ENCODE results near the gene ATXN1.
"Not testable (repeated sequence)": the region's sequence is repeated elsewhere in the genome, so short reads cannot be mapped to it uniquely, and the experiment has no call there.

The ATXN1 gene

GRCh38 chr6:16270178-16270794 is 491.0 kb downstream of the ATXN1 start:
- ChIA-PET CTCF (interaction anchor here (0.9 to 1.2 kb wide), 2 partner anchors 13 to 62 kb away, joined by 4 to 6 read pairs; no protein-coding TSS in a partner anchor), POLR2A (no interaction called here)
- no peak overlapping the region for H3K27ac ChIP-seq (ENCODE audit: extremely low read depth, low read depth, low read length)
- H3K4me1 ChIP-seq (ENCODE audit: control insufficient read depth, insufficient read depth, low read length): peaks cover 3% of the 10 kb centered on the region; the same call in 1 of the 2 replicates
- TF ChIP-seq ZNF26 (tag by site-specific recombination; IDR thresholded peaks at IDR 0.05) (no peak), MYNN (tag by site-specific recombination; IDR thresholded peaks at IDR 0.05; ENCODE audit: borderline replicate concordance) (no peak), BCL11B (tag by site-specific recombination; IDR thresholded peaks at IDR 0.05; ENCODE audit: low read depth) (no peak), RBAK (tag by site-specific recombination; IDR thresholded peaks at IDR 0.05) (no peak), ZNF157 (tag by site-specific recombination; IDR thresholded peaks at IDR 0.05) (no peak)
- no peak overlapping the region for H3K4me3 ChIP-seq (ENCODE audit: low read depth, low read length)
- peaks cover 0 to 8% of the 10 kb centered on the region in 2 experiments; a peak in 1 of 3 replicates for H3K36me3 ChIP-seq (ENCODE audit: control insufficient read depth in 2 of 2, insufficient read depth in 1 of 2, low read length in 2 of 2)
- H3K9me3 ChIP-seq (ENCODE audit: control insufficient read depth, insufficient read depth, low read depth, low read length): no peaks in the 10 kb centered on the region

GRCh38 chr6:16269442-16270070 is 491.7 kb downstream of the ATXN1 start:
- H3K27ac ChIP-seq (ENCODE audit: extremely low read depth, low read depth, low read length); POLR2A ChIA-PET; H3K9me3 ChIP-seq (ENCODE audit: control insufficient read depth, insufficient read depth, low read depth, low read length); H3K4me3 ChIP-seq (ENCODE audit: low read depth, low read length); H3K36me3 ChIP-seq (ENCODE audit: control insufficient read depth in 2 of 2, insufficient read depth in 1 of 2, low read length in 2 of 2); H3K4me1 ChIP-seq (ENCODE audit: control insufficient read depth, insufficient read depth, low read length): not testable (repeated sequence)
- CTCF ChIA-PET: interaction anchor here (0.6 to 1.0 kb wide), 5 partner anchors 8 to 389 kb away, joined by 3 to 5 read pairs (median 3); no protein-coding TSS in a partner anchor

- TF ChIP-seq BCL11A (tag by site-specific recombination; IDR thresholded peaks at IDR 0.05; ENCODE audit: low read depth) (no peak), ZNF16 (tag by site-specific recombination; IDR thresholded peaks at IDR 0.05; ENCODE audit: low read depth) (no peak), ZNF544 (tag by site-specific recombination; IDR thresholded peaks at IDR 0.05) (no peak), SP3 (tag by site-specific recombination; IDR thresholded peaks at IDR 0.05) (no peak), FEZF1 (tag by site-specific recombination; IDR thresholded peaks at IDR 0.05) (no peak), INSM2 (tag by site-specific recombination; IDR thresholded peaks at IDR 0.05) (no peak), ZNF423 (tag by site-specific recombination; IDR thresholded peaks at IDR 0.05) (no peak), PRDM6 (tag by site-specific recombination; IDR thresholded peaks at IDR 0.05) (no peak), ZNF785 (tag by site-specific recombination; IDR thresholded peaks at IDR 0.05) (no peak), ZNF692 (tag by site-specific recombination; IDR thresholded peaks at IDR 0.05) (no peak), ZNF23 (tag by site-specific recombination; IDR thresholded peaks at IDR 0.05; ENCODE audit: borderline replicate concordance) (no peak), SCRT1 (tag by site-specific recombination; IDR thresholded peaks at IDR 0.05; ENCODE audit: borderline replicate concordance) (no peak), EGR2 (tag by site-specific recombination; IDR thresholded peaks at IDR 0.05; ENCODE audit: low read depth) (no peak), ZNF223 (tag by site-specific recombination; IDR thresholded peaks at IDR 0.05) (no peak), ZNF629 (tag by site-specific recombination; IDR thresholded peaks at IDR 0.05) (no peak), ZNF549 (tag by site-specific recombination; IDR thresholded peaks at IDR 0.05) (no peak), ZNF37A (tag by site-specific recombination; IDR thresholded peaks at IDR 0.05) (no peak)
- H3K36me3 ChIP-seq (ENCODE audit: control insufficient read depth in 2 of 2, insufficient read depth in 1 of 2, low read length in 2 of 2): peaks cover 0 to 5% of the 10 kb centered on the region in 2 experiments; a peak in 1 of 3 replicates
- H3K4me3 ChIP-seq (ENCODE audit: low read depth, low read length): no peak overlapping the region
- ChIA-PET POLR2A (no interaction called here), CTCF (interaction anchor here (0.6 to 0.7 kb wide), 3 partner anchors 13 to 243 kb away, joined by 3 to 4 read pairs (median 4); no protein-coding TSS in a partner anchor)
- no peaks in the 10 kb centered on the region for H3K4me1 ChIP-seq (ENCODE audit: control insufficient read depth, insufficient read depth, low read length)
- no peaks in the 10 kb centered on the region for H3K9me3 ChIP-seq (ENCODE audit: control insufficient read depth, insufficient read depth, low read depth, low read length)
- H3K27ac ChIP-seq (ENCODE audit: extremely low read depth, low read depth, low read length): no peak overlapping the region
These were observed 493.6 kb downstream of the ATXN1 start for GRCh38 chr6:16267428-16268263.
